ENCODE measurements around the gene LMF1. TPM values are rescaled to one million over a fixed set of nuclear protein-coding genes. Genes with fewer than 3 reads are reported as not detected.

Gene LMF1
- total and polyA plus RNA-seq, 2 of the 8 experiments (the other 6 are each of a cell fraction or from before 2014, with no cell fraction given), result 3.5 to 9.1 TPM

DNA sequence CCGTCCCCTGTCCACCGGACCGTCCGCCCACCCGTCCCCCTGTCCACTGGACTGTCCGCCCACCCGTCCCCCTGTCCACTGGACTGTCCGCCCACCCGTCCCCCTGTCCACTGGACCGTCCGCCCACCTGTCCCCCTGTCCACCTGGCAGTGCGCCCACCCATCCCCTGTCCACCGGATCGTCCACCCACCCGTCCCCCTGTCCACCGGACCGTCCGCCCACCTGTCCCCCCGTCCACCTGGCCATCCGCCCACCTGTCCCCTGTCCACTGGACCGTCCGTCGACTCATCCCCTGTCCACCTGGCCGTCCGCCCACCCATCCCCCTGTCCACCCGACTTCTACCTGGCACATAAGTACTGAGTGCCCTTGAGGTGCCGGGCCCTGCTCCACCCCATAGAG lies 76.6 kb downstream of the LMF1 start:
- TF ChIP-seq CREB1 (IDR thresholded peaks at IDR 0.05), result no peak
- no peak for TF ChIP-seq SAP30 (IDR thresholded peaks at IDR 0.05; ENCODE audit: insufficient read depth, insufficient replicate concordance, low read length)
- no peak for TF ChIP-seq JUN (IDR thresholded peaks at IDR 0.05; ENCODE audit: low read depth, low read length)
- no peak for TF ChIP-seq FOSL1 (IDR thresholded peaks at IDR 0.05; ENCODE audit: insufficient read depth, low read depth, low read length)
- no peak for TF ChIP-seq JUND (IDR thresholded peaks at IDR 0.05; ENCODE audit: low read length)
- no peak for TF ChIP-seq MAFK (IDR thresholded peaks at IDR 0.05; ENCODE audit: low read depth, low read length)
- peak overlapping the region; percentile 30; the same call in 1 of the 2 replicates for H4K8ac ChIP-seq (ENCODE audit: extremely low read depth, insufficient read depth, low read length)
- no peaks in the 10 kb centered on the region for H3K79me2 ChIP-seq (ENCODE audit: control insufficient read depth in 1 of 2, insufficient read depth in 2 of 2, low read length in 2 of 2)
- no peak overlapping the region for H4K91ac ChIP-seq (replicated peaks; ENCODE audit: insufficient read length, low read length)
- H2AFZ ChIP-seq (ENCODE audit: low read length), result no peak overlapping the region
- no peak overlapping the region for H2BK15ac ChIP-seq (ENCODE audit: low read length)
- no peak overlapping the region for H3K18ac ChIP-seq (ENCODE audit: extremely low read depth, low read length)
- H2BK20ac ChIP-seq (ENCODE audit: low read length), result no peak overlapping the region
- H3K9me3 ChIP-seq (ENCODE audit: insufficient read depth in 2 of 2, low read depth in 1 of 2, low read length in 1 of 2), result peaks cover 0 to 3% of the 10 kb centered on the region in 2 experiments; a peak in 1 of 4 replicates
- no peaks in the 10 kb centered on the region for H3K79me1 ChIP-seq (ENCODE audit: low read depth, low read length)
- H3K4ac ChIP-seq (replicated peaks; ENCODE audit: insufficient read length, low read depth, low read length), result no peak overlapping the region
- CTCF ChIA-PET (ENCODE audit: partially characterized antibody), result no interaction called here
- no peak overlapping the region for H3K27ac ChIP-seq (ENCODE audit: low read depth, low read length)
- no peak overlapping the region for H3K4me3 ChIP-seq (ENCODE audit: extremely low read depth in 1 of 4, insufficient read depth in 2 of 4, low read depth in 3 of 4, low read length in 4 of 4)
- no peak overlapping the region for H3K23ac ChIP-seq (ENCODE audit: insufficient read length)
- H2BK12ac ChIP-seq (ENCODE audit: low read depth, low read length), result no peak overlapping the region
- H3K14ac ChIP-seq (ENCODE audit: insufficient read length), result no peak overlapping the region
- POLR2A ChIA-PET (ENCODE audit: partially characterized antibody), result no interaction called here
- no peaks in the 10 kb centered on the region for H4K20me1 ChIP-seq (replicated peaks in 1 of 2; ENCODE audit: control insufficient read depth in 1 of 2, insufficient read depth in 2 of 2, low read length in 2 of 2)
- WGBS, 2 experiments (ENCODE audit: extremely low coverage in 1 of 2, insufficient coverage in 1 of 2, insufficient read length in 1 of 2, insufficient replicate concordance in 2 of 2, low coverage in 1 of 2, low lambda C conversion rate in 2 of 2, missing lambda C conversion rate in 1 of 2), result 100% methylated on average over 1 of the region's 27 CpGs; no CpG with 5 or more reads in 1 of the 2 experiments
- no peaks in the 10 kb centered on the region for H3K23me2 ChIP-seq (ENCODE audit: low read depth, low read length)
- H2AK5ac ChIP-seq (ENCODE audit: low read depth, low read length), result no peak overlapping the region
- no peak overlapping the region for H3K4me2 ChIP-seq (ENCODE audit: insufficient read depth in 1 of 2, low read depth in 2 of 2, low read length in 2 of 2)
- H3K4me1 ChIP-seq (replicated peaks in 1 of 4; ENCODE audit: control insufficient read depth in 3 of 4, insufficient read depth in 4 of 4, low read length in 3 of 4), result peaks cover 0 to 6% (median 2%) of the 10 kb centered on the region in 4 experiments; a peak in 3 of 7 replicates
- DNase-seq (ENCODE audit: low read depth in 1 of 2, low spot score in 2 of 2), result no peak
- no peak for FAIRE-seq
- no peak overlapping the region for H3K56ac ChIP-seq (replicated peaks; ENCODE audit: insufficient read length, low read depth, low read length)
- no peaks in the 10 kb centered on the region for H3K27me3 ChIP-seq (replicated peaks in 1 of 4; ENCODE audit: control insufficient read depth in 3 of 4, extremely low read depth in 1 of 4, insufficient read depth in 3 of 4, low read length in 3 of 4)
- H2BK120ac ChIP-seq (replicated peaks; ENCODE audit: low read depth, low read length), result no peak overlapping the region
- no peaks in the 10 kb centered on the region for H3K36me3 ChIP-seq (ENCODE audit: control insufficient read depth in 2 of 4, insufficient read depth in 4 of 4, low read length in 3 of 4)
- no peak overlapping the region for H2BK5ac ChIP-seq (ENCODE audit: low read depth, low read length)
- H4K5ac ChIP-seq (ENCODE audit: insufficient read length, low read depth, low read length), result no peak overlapping the region
- H3K9ac ChIP-seq (replicated peaks in 1 of 4; ENCODE audit: extremely low read depth in 1 of 4, low read depth in 3 of 4, low read length in 3 of 4), result no peak overlapping the region

Data from H1 (cell line).